Hepatocyte (in vitro differentiated cells): ENCODE data around the gene LYPD1. TPM values are rescaled to one million over a fixed set of nuclear protein-coding genes. Genes with fewer than 3 reads are reported as not detected.
A peak's percentile ranks its signal among the peaks of the same experiment; 100 is the strongest.

ENCODE experiments used
- DNase-seq: peaks from one replicate; pipeline ENCODE4 v3.0.0-alpha.2; 2016; ENCODE audit warnings: low spot score
- H2AFZ ChIP-seq: fragments of 200-600 bp; sonication (generic); 2 replicates; pipeline ENCODE4 v1.6.0; 2016; ENCODE audit warnings: antibody characterized with exemption, mild to moderate bottlenecking
- H3K27ac ChIP-seq: fragments of 200-600 bp; sonication (generic); 2 replicates; pipeline ENCODE4 v1.5.1; 2016; ENCODE audit warnings: mild to moderate bottlenecking
- H3K27me3 ChIP-seq: fragments of 200-600 bp; sonication (generic); 2 replicates; pipeline ENCODE4 v1.6.1; 2016
- H3K36me3 ChIP-seq: fragments of 200-600 bp; sonication (generic); replicated peaks from 2 replicates; pipeline ENCODE4 v1.5.1; 2016; ENCODE audit warnings: low read depth; ENCODE audit not compliant: insufficient read depth
- H3K4me1 ChIP-seq: fragments of 200-600 bp; sonication (generic); 2 replicates; pipeline ENCODE4 v1.5.1; 2016; ENCODE audit warnings: mild to moderate bottlenecking, moderate library complexity; ENCODE audit not compliant: insufficient read depth
- H3K4me2 ChIP-seq: fragments of 200-600 bp; sonication (generic); 2 replicates; pipeline ENCODE4 v1.6.0; 2016
- H3K4me3 ChIP-seq: fragments of 200-600 bp; sonication (generic); 2 replicates; pipeline ENCODE4 v1.5.1; 2016; ENCODE audit warnings: mild to moderate bottlenecking
- H3K79me2 ChIP-seq: fragments of 200-600 bp; sonication (generic); 2 replicates; pipeline ENCODE4 v1.6.0; 2017; ENCODE audit warnings: mild to moderate bottlenecking
- H3K9me2 ChIP-seq: fragments of 200-600 bp; sonication (generic); replicated peaks from 2 replicates; pipeline ENCODE4 v1.6.0; 2017; ENCODE audit warnings: mild to moderate bottlenecking; ENCODE audit not compliant: insufficient read depth
- H3K9me3 ChIP-seq: fragments of 200-600 bp; sonication (generic); 2 replicates; pipeline ENCODE4 v1.5.1; 2016; ENCODE audit warnings: low read depth, mild to moderate bottlenecking
- H4K20me1 ChIP-seq: fragments of 200-600 bp; sonication (generic); 2 replicates; pipeline ENCODE4 v1.6.0; 2016; ENCODE audit warnings: mild to moderate bottlenecking; ENCODE audit not compliant: insufficient read depth, poor library complexity, severe bottlenecking
- CTCF ChIP-seq: fragments of 200-600 bp; sonication (generic); IDR thresholded peaks from 2 replicates; pipeline ENCODE4 v1.5.1; 2016; ENCODE audit warnings: antibody characterized with exemption, mild to moderate bottlenecking; ENCODE audit not compliant: poor library complexity
- EZH2 ChIP-seq: fragments of 200-600 bp; sonication (generic); IDR thresholded peaks from 2 replicates; pipeline ENCODE4 v1.6.1; 2016; ENCODE audit warnings: antibody characterized with exemption, mild to moderate bottlenecking, borderline replicate concordance
- EZH2phosphoT487 ChIP-seq: fragments of 200-600 bp; sonication (generic); IDR thresholded peaks from one replicate; pipeline ENCODE4 v1.6.1; 2018; ENCODE audit warnings: antibody characterized with exemption, mild to moderate bottlenecking, low read depth, moderate library complexity; ENCODE audit not compliant: unreplicated experiment, severe bottlenecking
- WGBS: methylation state at CpG from one replicate; pipeline ENCODE4 v1.1.6; 2016; ENCODE audit warnings: low lambda C conversion rate; ENCODE audit errors: missing lambda C conversion rate; 5-methylcytosine and 5-hydroxymethylcytosine counted together
- polyA plus RNA-seq: library from polyadenylated mRNA; unstranded; fragments of >200 nt; fragmentation: Nextera tagmentation; extraction: Ambion mirVana; gene quantifications from 2 replicates; pipeline ENCODE4 v1.2.1, GENCODE V29; 2016
- total RNA-seq: library from RNA; depleted of rRNA; stranded (reverse); fragments of >200 nt; gene quantifications from 2 replicates; pipeline ENCODE4 v1.2.3, GENCODE V29; 2014

The LYPD1 gene
- total and polyA plus RNA-seq, 2 experiments from 2014 or later = 20.2 to 25.1 TPM

GRCh38 chr2:132651115-132652045 is 18.6 kb downstream of the LYPD1 start:
- Histone ChIP-seq H3K79me2 (no peaks in the 10 kb centered on the region), H3K36me3 (no peaks in the 10 kb centered on the region), H3K4me2 (no peak overlapping the region), H3K4me3 (no peak overlapping the region), H3K27ac (no peak overlapping the region), H4K20me1 (no peaks in the 10 kb centered on the region), H3K27me3 (no peaks in the 10 kb centered on the region), H3K4me1 (no peaks in the 10 kb centered on the region), H2AFZ (no peak overlapping the region), H3K9me3 (no peaks in the 10 kb centered on the region), H3K9me2 (no peaks in the 10 kb centered on the region)
- WGBS = 63% methylated on average over 12 of the region's 12 CpGs
- peak; percentile 70 for DNase-seq
- TF ChIP-seq CTCF = peak; percentile 63
- no peak for TF ChIP-seq EZH2phosphoT487

- Histone ChIP-seq H3K9me3 (no peaks in the 10 kb centered on the region), H3K36me3 (no peaks in the 10 kb centered on the region), H4K20me1 (no peaks in the 10 kb centered on the region), H3K79me2 (peaks cover 3% of the 10 kb centered on the region), H3K9me2 (no peaks in the 10 kb centered on the region), H3K27me3 (no peaks in the 10 kb centered on the region), H3K4me1 (peaks cover 4% of the 10 kb centered on the region), H3K27ac (no peak overlapping the region), H3K4me3 (no peak overlapping the region), H3K4me2 (no peak overlapping the region), H2AFZ (no peak overlapping the region)
- no peak for DNase-seq
- no peak for TF ChIP-seq EZH2
- TF ChIP-seq CTCF = no peak
- TF ChIP-seq EZH2phosphoT487 = no peak
- 60% methylated on average over 8 of the region's 8 CpGs for WGBS
Observed at GRCh38 chr2:132646540-132647108, 23.4 kb downstream of the LYPD1 start.

GRCh38 chr2:132645722-132646539 is 24.1 kb downstream of the LYPD1 start:
- Histone ChIP-seq H3K79me2 (peaks cover 3% of the 10 kb centered on the region), H3K4me2 (no peak overlapping the region), H3K9me3 (no peaks in the 10 kb centered on the region), H3K27me3 (no peaks in the 10 kb centered on the region), H3K4me1 (peaks cover 6% of the 10 kb centered on the region), H4K20me1 (no peaks in the 10 kb centered on the region), H3K27ac (no peak overlapping the region), H2AFZ (no peak overlapping the region), H3K36me3 (no peaks in the 10 kb centered on the region), H3K4me3 (no peak overlapping the region), H3K9me2 (no peaks in the 10 kb centered on the region)
- no peak for DNase-seq
- 86% methylated on average over 18 of the region's 18 CpGs for WGBS
- TF ChIP-seq EZH2phosphoT487 (no peak), CTCF (no peak), EZH2 (no peak)
